HL-60 (cell line): Measurements from ENCODE around the gene JAM2.

Source experiments
- DNase-seq, 2 experiments: peaks; one replicate each; pipeline ENCODE4 v3.0.0-alpha.2; 2010 to 2020; ENCODE audit warnings: low read depth in 1 of 2, low spot score in 1 of 2
- H3K27ac ChIP-seq: fragments of 250-450 bp; sonication (Bioruptor Pico); replicated peaks from 2 replicates; pipeline ENCODE4 v1.5.1; 2020; ENCODE audit warnings: mild to moderate bottlenecking, moderate library complexity
- H3K27me3 ChIP-seq: fragments of 250-450 bp; sonication (Bioruptor Pico); 2 replicates; pipeline ENCODE4 v1.5.1; 2021; ENCODE audit warnings: mild to moderate bottlenecking, moderate library complexity; ENCODE audit not compliant: insufficient read depth, poor library complexity, severe bottlenecking
- H3K4me3 ChIP-seq: replicated peaks from 2 replicates; pipeline ENCODE4 v1.5.1; 2011; ENCODE audit warnings: mild to moderate bottlenecking, control low read depth, low read length; ENCODE audit not compliant: insufficient read depth
- GABPA ChIP-seq: IDR thresholded peaks from 2 replicates; pipeline ENCODE4 v1.6.1; 2012; ENCODE audit warnings: low read depth
- POLR2AphosphoS5 ChIP-seq: IDR thresholded peaks from 2 replicates; pipeline ENCODE4 v1.6.1; 2012; ENCODE audit warnings: low read depth
- REST ChIP-seq: IDR thresholded peaks from 2 replicates; pipeline ENCODE4 v1.6.1; 2012; ENCODE audit warnings: low read depth; ENCODE audit not compliant: insufficient replicate concordance
- SPI1 ChIP-seq: IDR thresholded peaks from 2 replicates; pipeline ENCODE4 v1.6.1; 2012; ENCODE audit warnings: low read depth, mild to moderate bottlenecking, borderline replicate concordance
- TF ChIP-seq, protein P1 (sequence below): IDR thresholded peaks from one replicate; pipeline ENCODE4 v1.5.1; 2011; ENCODE audit warnings: low read length, control low read depth, inconsistent platforms; ENCODE audit not compliant: insufficient read depth

JAM2 gene

GRCh38 chr21:25639551-25640201, 618 bp downstream of the JAM2 start:
- TF ChIP-seq SPI1 (no peak), REST (no peak), GABPA (no peak), POLR2AphosphoS5 (no peak)
- TF ChIP-seq, protein P1, sequence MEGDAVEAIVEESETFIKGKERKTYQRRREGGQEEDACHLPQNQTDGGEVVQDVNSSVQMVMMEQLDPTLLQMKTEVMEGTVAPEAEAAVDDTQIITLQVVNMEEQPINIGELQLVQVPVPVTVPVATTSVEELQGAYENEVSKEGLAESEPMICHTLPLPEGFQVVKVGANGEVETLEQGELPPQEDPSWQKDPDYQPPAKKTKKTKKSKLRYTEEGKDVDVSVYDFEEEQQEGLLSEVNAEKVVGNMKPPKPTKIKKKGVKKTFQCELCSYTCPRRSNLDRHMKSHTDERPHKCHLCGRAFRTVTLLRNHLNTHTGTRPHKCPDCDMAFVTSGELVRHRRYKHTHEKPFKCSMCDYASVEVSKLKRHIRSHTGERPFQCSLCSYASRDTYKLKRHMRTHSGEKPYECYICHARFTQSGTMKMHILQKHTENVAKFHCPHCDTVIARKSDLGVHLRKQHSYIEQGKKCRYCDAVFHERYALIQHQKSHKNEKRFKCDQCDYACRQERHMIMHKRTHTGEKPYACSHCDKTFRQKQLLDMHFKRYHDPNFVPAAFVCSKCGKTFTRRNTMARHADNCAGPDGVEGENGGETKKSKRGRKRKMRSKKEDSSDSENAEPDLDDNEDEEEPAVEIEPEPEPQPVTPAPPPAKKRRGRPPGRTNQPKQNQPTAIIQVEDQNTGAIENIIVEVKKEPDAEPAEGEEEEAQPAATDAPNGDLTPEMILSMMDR = no peak
- H3K27ac ChIP-seq = no peak overlapping the region
- peak overlapping the region; percentile 57 for H3K4me3 ChIP-seq
- DNase-seq = no peak
- H3K27me3 ChIP-seq = peaks cover 26% of the 10 kb centered on the region

DNA sequence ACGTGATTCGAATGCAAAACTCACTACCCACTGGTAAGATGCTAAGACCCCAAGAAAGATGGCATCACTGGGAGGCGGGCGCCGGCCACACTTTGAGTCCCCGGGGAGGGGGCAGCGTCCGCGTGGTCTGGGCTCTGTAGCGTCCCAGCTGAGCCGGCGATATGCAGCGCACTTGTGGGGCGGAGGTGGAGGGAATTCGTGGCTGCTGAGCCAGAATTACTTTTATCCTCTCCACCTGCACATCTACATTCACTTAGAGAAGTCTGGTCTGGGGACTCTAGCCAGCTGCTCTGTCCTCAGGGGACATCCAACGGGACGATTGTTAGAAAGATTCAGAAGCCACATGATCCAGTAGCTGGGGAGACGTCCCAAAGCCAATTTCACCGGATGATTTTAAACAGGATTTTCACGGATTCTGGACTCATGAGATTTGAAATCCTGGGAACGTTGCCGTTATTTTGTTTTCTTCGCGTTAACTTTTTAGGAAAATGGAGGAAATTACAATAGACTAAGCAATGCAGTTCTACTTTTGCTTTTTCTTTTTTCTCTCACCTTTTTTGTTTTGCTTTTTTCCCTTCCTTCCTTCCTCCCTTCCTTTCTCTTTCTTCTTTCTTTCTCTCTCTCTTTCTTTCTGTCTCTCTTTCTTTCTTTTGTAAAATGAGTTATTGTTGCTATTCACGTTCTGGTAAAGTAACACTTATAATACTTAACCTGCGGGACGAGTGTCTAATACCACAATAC, 1.3 kb downstream of the JAM2 start:
- Histone ChIP-seq H3K27me3 (peaks cover 26% of the 10 kb centered on the region), H3K4me3 (no peak overlapping the region; the same call in 1 of the 2 replicates), H3K27ac (no peak overlapping the region)
- no peak for DNase-seq
- TF ChIP-seq GABPA (no peak), REST (no peak), POLR2AphosphoS5 (no peak), SPI1 (no peak)
- TF ChIP-seq, protein P1 = no peak

DNA sequence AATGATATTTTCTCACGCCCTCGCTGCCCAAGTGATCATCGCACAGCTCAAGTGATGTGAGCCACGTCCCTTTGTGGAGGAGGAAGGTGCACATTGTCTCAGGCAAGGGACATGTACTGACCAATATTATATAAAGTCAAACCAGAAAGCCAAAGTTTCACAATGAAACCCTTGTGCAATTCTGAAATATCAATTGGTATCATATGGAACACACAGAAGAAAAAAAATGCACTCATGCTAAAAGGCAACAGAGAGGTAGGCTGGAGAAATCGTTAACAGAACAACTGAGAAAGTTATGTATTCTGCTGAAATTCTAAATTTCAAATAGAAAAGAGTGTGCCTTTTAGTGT, 1.9 kb downstream of the JAM2 start:
- Histone ChIP-seq H3K27me3 (peaks cover 26% of the 10 kb centered on the region), H3K4me3 (no peak overlapping the region), H3K27ac (no peak overlapping the region)
- DNase-seq = peak in 1 of 2 experiments; percentile 12
- TF ChIP-seq GABPA (no peak), SPI1 (no peak), REST (no peak)
